ENCODE data around the gene SFSWAP.
"Not testable (repeated sequence)": the region's sequence is repeated elsewhere in the genome, so short reads cannot be mapped to it uniquely, and the experiment has no call there.

The SFSWAP gene

DNA sequence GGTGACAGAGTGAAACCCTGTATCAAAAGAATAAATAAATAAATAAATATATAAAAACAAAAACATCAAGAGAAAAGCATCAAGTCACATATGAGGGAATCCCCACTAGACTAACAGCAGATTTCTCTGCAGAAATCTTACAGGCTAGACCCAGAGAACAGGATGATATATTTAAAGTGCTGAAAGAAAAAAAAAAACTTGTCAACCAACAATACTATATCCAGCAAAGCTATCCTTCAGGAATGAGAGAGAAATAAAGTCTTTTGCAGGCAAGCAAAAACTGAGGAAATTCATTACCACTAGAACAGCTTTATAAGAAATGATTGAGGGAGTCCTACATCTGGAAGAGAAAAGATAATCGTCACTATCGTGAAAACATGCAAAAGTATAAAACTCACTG, 6.4 kb upstream of the SFSWAP start:
- no peak for DNase-seq

GRCh38 chr12:131706709-131707108, 4.2 kb upstream of the SFSWAP start:
- DNase-seq: not testable (repeated sequence)

- no peak for DNase-seq
These were observed 1.7 kb upstream of the SFSWAP start for GRCh38 chr12:131709226-131709625.

DNA sequence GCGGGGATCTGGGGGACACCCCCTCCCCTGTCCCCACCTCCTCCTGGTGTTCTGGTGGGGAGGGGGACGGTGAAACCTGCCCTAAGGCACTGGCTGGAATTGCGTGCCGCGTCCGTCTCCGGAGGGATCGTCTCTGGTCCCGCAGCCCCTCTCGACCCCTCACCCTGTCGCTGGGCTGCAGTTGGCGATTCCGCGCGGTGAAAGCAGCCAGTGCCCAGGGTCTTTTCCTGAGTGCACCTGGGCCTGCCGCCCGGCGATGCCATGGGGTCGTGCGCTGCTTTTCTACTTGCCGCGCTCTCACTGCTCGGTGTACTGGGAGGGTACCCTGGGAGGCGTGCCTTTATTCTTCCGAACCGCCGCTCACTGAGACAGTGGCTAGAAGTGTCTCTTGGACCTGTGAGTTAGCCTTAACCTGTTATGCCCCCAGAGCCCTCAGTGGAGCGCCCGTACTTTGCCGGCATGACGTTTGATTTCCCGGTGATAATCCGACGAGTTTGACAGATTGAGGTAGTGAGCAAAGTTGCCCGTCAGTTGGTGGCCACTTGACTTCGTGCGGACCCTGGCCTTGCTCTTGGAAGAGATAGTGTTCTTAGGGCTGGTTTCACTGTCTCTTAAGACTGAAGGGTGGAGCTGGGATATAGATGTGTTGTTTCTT, 788 bp downstream of the SFSWAP start:
- no peak for DNase-seq

GRCh38 chr12:131713349-131713748, 2.5 kb downstream of the SFSWAP start:
- no peak for DNase-seq

DNA sequence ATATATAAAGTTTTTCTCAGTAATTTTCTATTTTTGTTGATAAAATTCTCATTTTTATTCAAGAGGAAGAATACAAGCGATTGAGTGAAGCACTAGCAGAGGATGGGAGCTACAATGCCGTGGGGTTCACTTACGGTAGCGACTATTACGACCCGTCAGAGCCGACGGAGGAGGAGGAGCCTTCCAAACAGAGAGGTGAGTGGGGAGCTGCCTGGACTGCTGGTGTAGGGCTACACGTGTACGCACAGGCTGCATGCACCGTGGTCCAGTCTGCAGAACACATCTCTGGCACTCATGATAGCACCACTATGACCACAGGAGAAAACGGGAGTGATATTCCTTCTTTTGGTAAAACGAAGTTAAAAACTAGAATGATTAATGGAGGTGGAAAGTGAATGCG, 3.9 kb downstream of the SFSWAP start:
- no peak for DNase-seq

DNA sequence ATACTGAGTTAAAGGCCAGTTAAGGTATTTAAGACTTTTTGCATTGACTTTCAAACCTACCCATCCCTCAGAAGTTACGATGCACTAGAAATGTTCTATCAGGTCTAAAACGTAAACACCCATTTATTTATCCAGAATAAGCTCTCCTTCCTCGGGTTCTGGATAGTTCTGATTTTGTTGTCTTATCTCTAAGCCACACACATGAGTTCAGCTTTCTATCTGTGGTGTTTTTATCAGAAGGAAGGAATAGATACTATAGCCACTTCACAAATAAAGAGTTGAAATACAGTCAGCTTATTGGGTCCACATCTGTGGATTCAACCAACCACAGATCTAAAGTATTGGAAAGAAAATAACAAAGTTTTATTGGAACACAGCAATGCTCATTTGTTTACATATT, 5.4 kb downstream of the SFSWAP start:
- DNase-seq: no peak

- DNase-seq: no peak
These were observed 9.4 kb downstream of the SFSWAP start for GRCh38 chr12:131720241-131720640.

GRCh38 chr12:131720921-131721320, 10.0 kb downstream of the SFSWAP start:
- DNase-seq: no peak

DNA sequence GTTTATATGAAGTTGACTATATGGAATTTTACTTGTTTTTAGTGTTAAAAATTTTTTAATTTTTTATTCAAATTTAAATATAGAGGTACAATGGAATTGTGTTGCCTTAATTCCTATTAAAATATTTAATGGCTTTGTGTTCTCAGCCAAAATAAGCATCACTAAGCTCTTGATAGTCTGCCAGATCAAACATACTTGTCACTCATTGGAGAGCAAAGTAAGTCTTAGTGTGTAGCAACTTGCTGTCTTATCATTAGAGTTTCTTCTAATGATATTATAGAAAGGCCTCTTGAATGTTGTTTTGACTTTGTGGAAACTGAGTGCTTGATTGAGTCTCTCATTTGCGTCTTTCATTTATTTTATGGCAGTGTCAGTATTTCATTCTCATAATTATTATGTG, 10.7 kb downstream of the SFSWAP start:
- no peak for DNase-seq

- no peak for DNase-seq
These were observed 12.6 kb downstream of the SFSWAP start for GRCh38 chr12:131723532-131723931.

DNA sequence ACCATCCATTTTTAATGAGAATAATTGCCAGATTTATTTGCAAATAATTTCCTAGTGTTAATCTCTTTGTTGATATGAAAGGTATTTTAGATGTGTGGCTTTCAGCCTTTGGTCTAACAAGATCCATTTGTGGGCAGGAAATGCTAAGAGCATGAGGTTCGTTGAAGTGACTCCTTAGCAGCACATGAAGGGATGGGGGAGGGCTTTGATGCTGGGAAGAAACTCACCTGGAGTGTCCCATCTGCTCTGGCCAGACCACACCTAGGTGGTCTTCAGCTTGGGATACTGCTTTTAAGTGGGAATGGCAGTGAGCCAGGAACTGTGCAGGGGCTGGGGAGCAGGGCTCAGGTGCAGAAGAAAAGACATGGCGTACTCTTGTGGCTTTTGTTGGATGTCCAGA, 13.6 kb downstream of the SFSWAP start:
- no peak for DNase-seq

GRCh38 chr12:131725503-131725902, 14.6 kb downstream of the SFSWAP start:
- DNase-seq: no peak

DNA sequence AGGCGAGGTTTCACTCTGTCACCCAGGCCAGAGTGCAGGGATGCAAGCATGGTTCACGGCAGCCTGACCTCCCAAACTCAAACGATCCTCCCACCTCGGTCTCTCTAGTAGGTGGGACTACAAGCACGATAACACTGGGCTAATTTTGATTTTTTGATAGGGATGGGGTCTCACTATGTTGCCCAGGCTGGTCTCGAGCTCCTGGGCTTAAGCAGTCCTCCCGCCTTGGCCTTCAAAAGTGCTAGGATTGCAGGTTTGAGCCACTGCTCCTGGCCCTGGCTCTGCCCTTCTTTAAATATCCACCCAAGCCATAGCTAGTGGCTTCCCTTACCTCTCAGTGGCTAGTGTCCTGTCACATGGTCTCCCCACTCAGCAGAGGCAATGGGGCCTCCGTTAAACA, 17.8 kb downstream of the SFSWAP start:
- no peak for DNase-seq

DNA sequence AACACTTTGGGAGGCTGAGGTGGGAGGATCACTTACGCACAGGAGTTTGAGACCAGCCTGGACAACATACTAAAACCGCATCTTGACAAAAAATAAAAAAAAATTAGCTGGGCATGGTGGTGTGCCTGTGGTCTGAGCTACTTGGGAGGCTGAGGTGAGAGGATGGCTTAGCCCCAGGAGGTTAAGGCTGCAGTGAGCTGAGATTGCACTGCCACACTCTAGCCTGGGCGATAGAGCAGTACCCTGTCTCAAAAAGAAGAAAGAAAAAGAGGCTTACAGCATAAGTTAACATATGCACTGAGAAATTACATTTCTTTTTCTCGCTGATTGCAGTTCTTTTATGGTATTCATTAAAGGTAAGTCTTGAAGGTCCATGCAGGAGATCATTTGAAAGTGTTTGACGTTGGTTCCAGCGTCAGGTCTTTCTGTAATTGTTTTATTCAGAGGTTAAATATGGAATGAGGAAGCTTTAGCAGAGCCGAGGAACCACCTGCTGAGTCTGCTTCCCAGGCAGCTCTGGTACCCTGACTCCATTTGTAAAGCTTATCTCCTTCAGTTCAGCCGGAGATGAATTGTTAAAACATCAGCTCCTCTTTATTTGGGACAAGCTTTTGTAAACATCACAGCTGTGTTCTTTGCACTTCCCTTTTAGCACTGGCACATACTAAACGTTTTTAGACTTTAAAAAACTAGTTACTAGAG, 18.5 kb downstream of the SFSWAP start:
- no peak for DNase-seq

DNA sequence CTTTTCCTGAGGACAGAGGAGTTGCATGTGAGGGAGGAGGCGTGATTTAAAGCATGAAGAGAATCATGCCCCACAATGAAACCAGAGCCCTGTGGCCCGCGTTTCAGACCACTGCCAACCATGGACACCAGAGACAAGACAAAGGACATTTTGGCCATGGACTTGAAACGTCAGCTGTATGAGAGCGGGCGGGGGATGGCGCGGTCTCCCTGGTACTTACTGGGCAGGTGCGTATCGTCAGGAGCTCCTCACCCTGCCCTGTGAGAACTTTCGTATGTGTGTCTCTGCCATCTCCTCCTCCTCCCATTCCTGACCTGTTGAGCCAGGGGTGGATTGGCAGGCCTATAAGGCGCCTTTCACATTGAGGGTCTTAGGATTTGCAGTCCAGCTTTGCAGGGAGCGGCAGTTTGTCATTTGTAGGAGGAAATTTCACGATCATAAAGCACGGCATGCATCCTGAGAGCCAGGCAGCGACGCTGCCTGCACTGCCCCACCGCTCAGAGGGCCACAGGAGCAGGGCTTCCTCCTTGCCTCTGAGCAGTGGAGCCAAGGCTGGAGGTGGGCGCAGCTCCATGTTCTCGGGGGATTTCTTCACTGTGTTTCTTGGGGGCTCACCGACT, 22.2 kb downstream of the SFSWAP start:
- DNase-seq: no peak

DNA sequence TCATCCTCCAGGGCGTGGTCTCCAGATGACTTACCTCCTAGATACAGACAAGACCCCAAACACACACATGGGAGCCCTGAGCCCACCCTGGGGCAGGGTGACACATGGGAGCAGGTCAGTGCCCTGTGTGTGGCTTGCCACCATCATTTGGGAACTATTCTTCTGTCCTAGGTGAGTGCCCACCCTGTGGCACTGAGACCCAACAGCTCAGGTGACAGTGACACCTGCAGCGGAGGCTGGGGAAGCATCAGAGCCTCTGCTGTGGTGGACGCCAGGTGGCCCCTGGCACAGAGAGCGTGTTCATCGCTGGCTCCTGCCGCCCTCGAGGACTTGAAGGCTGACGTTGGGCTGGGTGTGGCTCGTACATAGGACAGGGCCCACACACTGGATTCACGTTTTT, 23.0 kb downstream of the SFSWAP start:
- DNase-seq: no peak

DNA sequence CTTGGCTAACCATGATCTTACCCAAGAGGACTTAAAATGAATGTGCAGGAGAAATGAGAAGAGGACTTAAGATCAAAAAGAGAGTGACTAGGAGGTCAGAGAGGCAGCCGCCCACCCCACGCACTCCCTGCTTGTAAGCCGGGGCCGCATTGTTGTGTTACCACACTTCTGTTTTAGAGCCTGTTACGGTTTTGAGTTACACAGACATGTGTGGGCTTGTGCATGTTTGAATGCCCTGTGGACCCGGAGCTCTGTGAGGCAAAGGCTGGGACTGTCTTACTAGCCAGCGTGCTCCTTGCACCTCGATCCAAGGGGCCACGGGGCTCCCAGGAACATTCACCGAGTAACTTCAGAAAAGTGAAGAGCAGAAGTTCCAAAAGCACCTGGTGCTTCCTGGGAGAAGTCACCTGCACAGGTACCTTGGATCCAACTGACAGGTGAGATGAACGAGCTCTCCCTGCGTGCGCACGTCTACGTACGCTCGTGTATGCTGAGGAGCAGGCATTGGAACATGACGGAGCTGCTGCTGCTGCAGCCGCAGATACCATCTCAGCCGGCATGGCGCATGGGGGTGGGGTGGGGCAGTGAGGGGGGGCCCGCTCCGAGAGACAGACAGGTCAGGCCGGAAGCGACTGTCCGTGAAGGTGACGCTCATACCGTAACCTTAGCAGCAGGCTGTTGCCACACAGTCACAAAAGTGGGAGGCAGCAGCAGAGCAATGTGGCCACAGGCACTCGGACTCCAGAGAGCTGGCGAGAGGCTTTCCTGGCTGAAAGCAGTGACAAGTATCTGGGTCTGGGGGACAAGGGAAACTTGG, 23.7 kb downstream of the SFSWAP start:
- no peak for DNase-seq

DNA sequence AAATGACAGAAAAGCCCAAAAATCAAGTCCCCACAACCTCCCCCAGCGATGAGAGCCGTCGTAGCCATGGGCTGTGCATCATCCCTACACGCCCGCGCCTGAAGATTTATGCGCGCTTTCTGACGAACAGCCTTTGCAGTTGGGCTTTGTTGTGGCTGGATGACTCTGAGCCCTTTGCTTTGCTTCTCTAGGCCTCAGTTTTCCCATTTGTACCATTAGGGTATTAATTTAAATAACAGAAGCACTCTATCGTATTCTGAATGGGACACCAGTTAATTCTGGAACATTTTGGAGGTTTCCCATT, 24.2 kb downstream of the SFSWAP start:
- no peak for DNase-seq

- no peak for DNase-seq
These were observed 24.9 kb downstream of the SFSWAP start for GRCh38 chr12:131735476-131736445.

DNA sequence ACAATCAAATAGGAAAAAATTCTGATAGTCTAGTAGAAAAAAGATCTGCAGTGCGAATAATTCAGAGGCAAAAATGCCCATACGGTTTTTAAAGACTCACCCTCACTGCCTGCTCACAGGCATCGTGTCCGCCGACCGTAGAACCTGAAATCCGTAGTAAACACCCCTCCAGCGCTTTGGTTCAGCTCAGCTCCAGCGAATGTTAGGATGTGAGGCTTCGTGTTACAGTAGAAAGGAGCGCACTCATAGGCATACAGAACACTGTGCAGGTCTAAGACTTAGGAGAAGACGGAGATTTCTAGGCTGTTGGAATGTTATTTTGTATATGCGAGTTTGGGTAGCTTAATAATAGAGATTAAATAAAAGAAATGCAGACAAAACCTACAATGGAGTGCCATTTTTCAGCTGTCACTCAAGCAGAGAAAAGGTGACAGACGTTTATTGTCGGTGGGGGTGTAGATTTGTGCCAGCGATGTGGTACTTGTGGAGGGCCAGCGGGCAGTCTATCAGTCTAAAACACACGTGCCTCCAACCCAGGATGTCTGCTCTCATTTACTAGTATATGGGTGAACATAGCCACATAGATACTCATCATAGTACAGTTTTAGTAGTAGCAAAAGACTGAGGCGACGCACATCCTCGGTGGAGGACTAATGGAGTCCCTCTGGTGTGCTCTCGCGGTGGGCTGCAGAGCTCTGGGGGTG, 25.7 kb downstream of the SFSWAP start:
- DNase-seq: no peak
